Effector CD4-positive, alpha-beta T cell (primary cell): ENCODE data around the gene SLIT3.

ENCODE experiments used
- DNase-seq: peaks from one replicate; pipeline ENCODE4 v3.0.0-alpha.2; 2020

SLIT3 gene

GRCh38 chr5:169263591-169263990, 37.3 kb downstream of the SLIT3 start:
- DNase-seq, result no peak

- DNase-seq, result no peak
Measured at GRCh38 chr5:169260896-169261569, 39.9 kb downstream of the SLIT3 start.

GRCh38 chr5:169258372-169259000, 42.5 kb downstream of the SLIT3 start:
- no peak for DNase-seq

- DNase-seq, result no peak
Measured at GRCh38 chr5:169256191-169256590, 44.7 kb downstream of the SLIT3 start.

- DNase-seq, result no peak
Measured at GRCh38 chr5:169253071-169253470, 47.9 kb downstream of the SLIT3 start.

GRCh38 chr5:169251333-169252084, 49.4 kb downstream of the SLIT3 start:
- DNase-seq, result no peak

- no peak for DNase-seq
Measured at GRCh38 chr5:169250887-169251286, 50.1 kb downstream of the SLIT3 start.

GRCh38 chr5:169248996-169249395, 51.9 kb downstream of the SLIT3 start:
- DNase-seq, result no peak

- no peak for DNase-seq
Measured at GRCh38 chr5:169248550-169248949, 52.4 kb downstream of the SLIT3 start.

GRCh38 chr5:169244812-169245211, 56.1 kb downstream of the SLIT3 start:
- no peak for DNase-seq

- DNase-seq, result no peak
Measured at GRCh38 chr5:169243651-169244422, 57.1 kb downstream of the SLIT3 start.

- no peak for DNase-seq
Measured at GRCh38 chr5:169242849-169243186, 58.1 kb downstream of the SLIT3 start.

GRCh38 chr5:169242175-169242848, 58.6 kb downstream of the SLIT3 start:
- DNase-seq, result no peak

- DNase-seq, result no peak
Measured at GRCh38 chr5:169229342-169229892, 71.5 kb downstream of the SLIT3 start.

- no peak for DNase-seq
Measured at GRCh38 chr5:169226895-169227294, 74.0 kb downstream of the SLIT3 start.

GRCh38 chr5:169225830-169226356, 75.0 kb downstream of the SLIT3 start:
- DNase-seq, result no peak

- DNase-seq, result no peak
Measured at GRCh38 chr5:169223595-169223953, 77.4 kb downstream of the SLIT3 start.

GRCh38 chr5:169222934-169223594, 77.9 kb downstream of the SLIT3 start:
- DNase-seq, result no peak

GRCh38 chr5:169221519-169221918, 79.4 kb downstream of the SLIT3 start:
- DNase-seq, result no peak

GRCh38 chr5:169219961-169220360, 81.0 kb downstream of the SLIT3 start:
- no peak for DNase-seq

GRCh38 chr5:169219351-169219750, 81.6 kb downstream of the SLIT3 start:
- DNase-seq, result no peak

- DNase-seq, result no peak
Measured at GRCh38 chr5:169218861-169219260, 82.1 kb downstream of the SLIT3 start.
